SK-N-SH treated with all-trans-retinoic acid at 6 μM for 48 hours (cell line): ENCODE measurements around the gene MRRF.

Source experiments
- ATAC-seq: fragments of 200-7000 bp; cut with Tn5 transposase; 3 replicates; pipeline ENCODE4 v1.9.1; 2020; ENCODE audit warnings: mild to moderate bottlenecking, moderate library complexity
- ARNTL ChIP-seq: fragments of 450-650 bp; formaldehyde crosslinking; IDR thresholded peaks from 2 replicates; pipeline ENCODE4 v1.5.0; 2020; ENCODE audit warnings: low read depth, mild to moderate bottlenecking, moderate library complexity, borderline replicate concordance
- CSDC2 ChIP-seq: fragments of 250-450 bp; sonication (Bioruptor Pico); IDR thresholded peaks from 2 replicates; pipeline ENCODE4 v1.5.0; 2020; ENCODE audit warnings: mild to moderate bottlenecking, moderate library complexity
- ESRRG ChIP-seq: fragments of 250-450 bp; sonication (Bioruptor Pico); IDR thresholded peaks from 2 replicates; pipeline ENCODE4 v1.6.1; 2021; ENCODE audit warnings: mild to moderate bottlenecking
- GLIS3 ChIP-seq: fragments of 250-450 bp; sonication (Bioruptor Pico); IDR thresholded peaks from 2 replicates; pipeline ENCODE4 v1.5.0; 2020; ENCODE audit warnings: mild to moderate bottlenecking, moderate library complexity
- ISL1 ChIP-seq: fragments of 250-450 bp; sonication (Bioruptor Pico); IDR thresholded peaks from 2 replicates; pipeline ENCODE4 v2.1.2; 2022; ENCODE audit warnings: mild to moderate bottlenecking, moderate library complexity
- PPARA ChIP-seq: fragments of 250-450 bp; sonication (Bioruptor Pico); IDR thresholded peaks from 2 replicates; pipeline ENCODE4 v1.5.0; 2020; ENCODE audit warnings: mild to moderate bottlenecking, borderline replicate concordance
- RARB ChIP-seq: fragments of 250-450 bp; sonication (Bioruptor Pico); IDR thresholded peaks from 2 replicates; pipeline ENCODE4 v1.8.0; 2021; ENCODE audit warnings: mild to moderate bottlenecking, moderate library complexity
- SNAI2 ChIP-seq: fragments of 250-450 bp; sonication (Bioruptor Pico); IDR thresholded peaks from 2 replicates; pipeline ENCODE4 v1.5.0; 2020; ENCODE audit warnings: mild to moderate bottlenecking, moderate library complexity
- TCF4 ChIP-seq: fragments of 250-450 bp; sonication (Bioruptor Pico); IDR thresholded peaks from 2 replicates; pipeline ENCODE4 v1.8.0; 2021; ENCODE audit warnings: mild to moderate bottlenecking, moderate library complexity, borderline replicate concordance
- TOX ChIP-seq: fragments of 250-450 bp; sonication (Bioruptor Pico); IDR thresholded peaks from 2 replicates; pipeline ENCODE4 v1.8.0; 2021; ENCODE audit warnings: mild to moderate bottlenecking, moderate library complexity, borderline replicate concordance
- ZC3H10 ChIP-seq: fragments of 250-450 bp; sonication (Bioruptor Pico); IDR thresholded peaks from 2 replicates; pipeline ENCODE4 v1.5.1; 2021; ENCODE audit warnings: mild to moderate bottlenecking, moderate library complexity
- ZFP3 ChIP-seq: fragments of 250-450 bp; sonication (Bioruptor Pico); IDR thresholded peaks from 2 replicates; pipeline ENCODE4 v1.5.0; 2020; ENCODE audit warnings: mild to moderate bottlenecking, moderate library complexity
- ZFP30 ChIP-seq: fragments of 450-650 bp; formaldehyde crosslinking; IDR thresholded peaks from 2 replicates; pipeline ENCODE4 v1.5.0; 2022; ENCODE audit warnings: mild to moderate bottlenecking, moderate library complexity
- ZNF565 ChIP-seq: fragments of 450-650 bp; formaldehyde crosslinking; conservative IDR thresholded peaks from 2 replicates; pipeline ENCODE4 v1.5.0; 2020; ENCODE audit warnings: low read depth, mild to moderate bottlenecking, moderate library complexity
- ZNF70 ChIP-seq: fragments of 450-650 bp; formaldehyde crosslinking; IDR thresholded peaks from 2 replicates; pipeline ENCODE4 v1.5.0; 2020; ENCODE audit warnings: mild to moderate bottlenecking, moderate library complexity
- ZNF8 ChIP-seq: fragments of 450-650 bp; formaldehyde crosslinking; IDR thresholded peaks from 2 replicates; pipeline ENCODE4 v1.5.0; 2020; ENCODE audit warnings: mild to moderate bottlenecking, moderate library complexity
- TF ChIP-seq, protein P1 (sequence below): fragments of 250-450 bp; sonication (Bioruptor Pico); IDR thresholded peaks from 2 replicates; pipeline ENCODE4 v1.5.1; 2021; ENCODE audit warnings: mild to moderate bottlenecking, moderate library complexity
- TF ChIP-seq, protein P2 (sequence below): fragments of 250-450 bp; sonication (Bioruptor Pico); IDR thresholded peaks from 2 replicates; pipeline ENCODE4 v1.8.0; 2021; ENCODE audit warnings: low read depth, mild to moderate bottlenecking, moderate library complexity, borderline replicate concordance
- TF ChIP-seq, protein P3 (sequence below): fragments of 250-450 bp; sonication (Bioruptor Pico); IDR thresholded peaks from 2 replicates; pipeline ENCODE4 v1.5.1; 2020; ENCODE audit warnings: low read depth, mild to moderate bottlenecking, moderate library complexity
- TF ChIP-seq, protein P4 (sequence below): fragments of 250-450 bp; sonication (Bioruptor Pico); IDR thresholded peaks from 2 replicates; pipeline ENCODE4 v1.5.0; 2020; ENCODE audit warnings: mild to moderate bottlenecking, moderate library complexity
- TF ChIP-seq, protein P5 (sequence below): fragments of 250-450 bp; sonication (Bioruptor Pico); IDR thresholded peaks from 2 replicates; pipeline ENCODE4 v1.8.0; 2020; ENCODE audit warnings: mild to moderate bottlenecking, moderate library complexity, borderline replicate concordance

The MRRF gene

DNA sequence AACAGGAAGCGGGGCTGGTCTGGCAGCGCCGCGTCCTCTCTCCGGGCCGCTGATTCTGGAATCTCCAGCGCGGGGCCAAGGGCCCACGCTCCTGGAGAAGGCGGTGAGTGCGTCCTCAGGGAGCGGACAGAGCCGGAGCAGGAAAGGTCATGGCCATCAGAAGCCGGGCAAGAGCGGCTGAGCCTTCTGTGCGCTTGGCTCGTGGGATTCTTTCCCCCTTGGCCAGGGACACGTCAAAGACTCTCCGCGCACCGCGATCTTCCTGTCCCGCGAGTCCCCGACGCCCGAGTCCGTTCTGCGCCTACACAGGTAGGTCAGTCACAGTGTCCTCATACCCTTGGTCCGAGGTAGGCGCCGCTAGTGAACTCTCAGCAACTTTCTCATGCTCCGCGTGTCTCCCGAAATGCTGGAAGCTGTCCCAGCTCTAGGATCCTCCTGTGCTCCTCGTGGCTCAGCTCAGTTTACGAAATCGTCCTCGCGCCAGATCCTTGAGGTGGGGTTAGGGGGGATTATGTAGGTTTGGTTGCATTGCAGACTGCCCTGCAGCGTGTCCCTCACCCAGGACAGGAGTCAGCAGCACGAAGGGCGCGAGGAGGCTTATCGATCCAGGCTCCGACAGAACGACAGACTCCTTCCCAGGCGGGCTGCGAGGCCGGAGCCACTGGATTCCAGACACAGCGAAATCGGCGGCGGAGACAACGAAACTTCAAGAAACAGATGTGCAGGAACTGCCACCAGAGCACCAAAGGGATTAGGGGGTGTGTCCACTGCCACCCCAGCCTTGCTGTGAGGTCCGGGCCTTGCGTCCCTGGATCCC is 44.6 kb upstream of the MRRF start:
- TF ChIP-seq ESRRG (CRISPR knock-in tag) (no peak), SNAI2 (no peak), PPARA (CRISPR knock-in tag) (no peak), ZNF70 (CRISPR knock-in tag) (no peak), TCF4 (CRISPR knock-in tag) (no peak), ZC3H10 (CRISPR knock-in tag) (no peak), ZFP3 (CRISPR knock-in tag) (no peak), ZNF8 (CRISPR knock-in tag) (no peak), CSDC2 (CRISPR knock-in tag) (no peak), ZNF565 (CRISPR knock-in tag) (no peak), TOX (no peak), ISL1 (CRISPR knock-in tag) (no peak), ARNTL (CRISPR knock-in tag) (no peak), ZFP30 (CRISPR knock-in tag) (no peak)
- TF ChIP-seq, protein P1, sequence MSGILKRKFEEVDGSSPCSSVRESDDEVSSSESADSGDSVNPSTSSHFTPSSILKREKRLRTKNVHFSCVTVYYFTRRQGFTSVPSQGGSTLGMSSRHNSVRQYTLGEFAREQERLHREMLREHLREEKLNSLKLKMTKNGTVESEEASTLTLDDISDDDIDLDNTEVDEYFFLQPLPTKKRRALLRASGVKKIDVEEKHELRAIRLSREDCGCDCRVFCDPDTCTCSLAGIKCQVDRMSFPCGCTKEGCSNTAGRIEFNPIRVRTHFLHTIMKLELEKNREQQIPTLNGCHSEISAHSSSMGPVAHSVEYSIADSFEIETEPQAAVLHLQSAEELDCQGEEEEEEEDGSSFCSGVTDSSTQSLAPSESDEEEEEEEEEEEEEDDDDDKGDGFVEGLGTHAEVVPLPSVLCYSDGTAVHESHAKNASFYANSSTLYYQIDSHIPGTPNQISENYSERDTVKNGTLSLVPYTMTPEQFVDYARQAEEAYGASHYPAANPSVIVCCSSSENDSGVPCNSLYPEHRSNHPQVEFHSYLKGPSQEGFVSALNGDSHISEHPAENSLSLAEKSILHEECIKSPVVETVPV (CRISPR knock-in tag): no peak
- TF ChIP-seq, protein P2, sequence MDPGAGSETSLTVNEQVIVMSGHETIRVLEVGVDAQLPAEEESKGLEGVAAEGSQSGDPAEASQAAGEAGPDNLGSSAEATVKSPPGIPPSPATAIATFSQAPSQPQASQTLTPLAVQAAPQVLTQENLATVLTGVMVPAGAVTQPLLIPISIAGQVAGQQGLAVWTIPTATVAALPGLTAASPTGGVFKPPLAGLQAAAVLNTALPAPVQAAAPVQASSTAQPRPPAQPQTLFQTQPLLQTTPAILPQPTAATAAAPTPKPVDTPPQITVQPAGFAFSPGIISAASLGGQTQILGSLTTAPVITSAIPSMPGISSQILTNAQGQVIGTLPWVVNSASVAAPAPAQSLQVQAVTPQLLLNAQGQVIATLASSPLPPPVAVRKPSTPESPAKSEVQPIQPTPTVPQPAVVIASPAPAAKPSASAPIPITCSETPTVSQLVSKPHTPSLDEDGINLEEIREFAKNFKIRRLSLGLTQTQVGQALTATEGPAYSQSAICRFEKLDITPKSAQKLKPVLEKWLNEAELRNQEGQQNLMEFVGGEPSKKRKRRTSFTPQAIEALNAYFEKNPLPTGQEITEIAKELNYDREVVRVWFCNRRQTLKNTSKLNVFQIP (CRISPR knock-in tag): no peak
- TF ChIP-seq, protein P3, sequence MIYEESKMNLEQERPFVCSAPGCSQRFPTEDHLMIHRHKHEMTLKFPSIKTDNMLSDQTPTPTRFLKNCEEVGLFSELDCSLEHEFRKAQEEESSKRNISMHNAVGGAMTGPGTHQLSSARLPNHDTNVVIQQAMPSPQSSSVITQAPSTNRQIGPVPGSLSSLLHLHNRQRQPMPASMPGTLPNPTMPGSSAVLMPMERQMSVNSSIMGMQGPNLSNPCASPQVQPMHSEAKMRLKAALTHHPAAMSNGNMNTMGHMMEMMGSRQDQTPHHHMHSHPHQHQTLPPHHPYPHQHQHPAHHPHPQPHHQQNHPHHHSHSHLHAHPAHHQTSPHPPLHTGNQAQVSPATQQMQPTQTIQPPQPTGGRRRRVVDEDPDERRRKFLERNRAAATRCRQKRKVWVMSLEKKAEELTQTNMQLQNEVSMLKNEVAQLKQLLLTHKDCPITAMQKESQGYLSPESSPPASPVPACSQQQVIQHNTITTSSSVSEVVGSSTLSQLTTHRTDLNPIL (CRISPR knock-in tag): no peak
- peak; percentile 40 for ATAC-seq

DNA sequence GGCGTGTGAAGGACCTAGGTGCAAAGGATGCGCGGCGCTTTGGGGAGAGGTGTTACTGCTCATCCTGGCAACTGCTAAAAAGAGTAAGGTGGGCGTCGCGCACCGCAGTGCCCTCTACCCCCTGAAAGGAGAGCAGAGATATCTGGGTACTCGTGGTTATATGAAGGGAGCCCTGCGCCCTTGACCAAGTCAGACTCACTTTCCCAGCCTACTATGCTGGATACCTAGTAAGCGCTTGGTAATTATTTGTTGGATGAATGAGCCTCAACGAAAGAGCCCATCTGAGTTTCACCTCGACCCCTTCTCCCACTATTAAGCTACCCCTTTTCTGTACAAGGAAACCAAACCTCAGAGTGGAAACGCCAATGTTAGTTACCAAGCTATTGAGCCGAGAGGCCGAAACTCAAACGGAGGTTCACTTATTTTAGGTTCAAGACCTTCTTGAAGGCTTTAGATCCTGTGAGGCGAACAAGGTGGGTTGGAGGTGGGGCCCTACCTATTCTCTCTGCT is 44.0 kb upstream of the MRRF start:
- TF ChIP-seq GLIS3 (CRISPR knock-in tag) (no peak), CSDC2 (CRISPR knock-in tag) (no peak)
- no peak for ATAC-seq

DNA sequence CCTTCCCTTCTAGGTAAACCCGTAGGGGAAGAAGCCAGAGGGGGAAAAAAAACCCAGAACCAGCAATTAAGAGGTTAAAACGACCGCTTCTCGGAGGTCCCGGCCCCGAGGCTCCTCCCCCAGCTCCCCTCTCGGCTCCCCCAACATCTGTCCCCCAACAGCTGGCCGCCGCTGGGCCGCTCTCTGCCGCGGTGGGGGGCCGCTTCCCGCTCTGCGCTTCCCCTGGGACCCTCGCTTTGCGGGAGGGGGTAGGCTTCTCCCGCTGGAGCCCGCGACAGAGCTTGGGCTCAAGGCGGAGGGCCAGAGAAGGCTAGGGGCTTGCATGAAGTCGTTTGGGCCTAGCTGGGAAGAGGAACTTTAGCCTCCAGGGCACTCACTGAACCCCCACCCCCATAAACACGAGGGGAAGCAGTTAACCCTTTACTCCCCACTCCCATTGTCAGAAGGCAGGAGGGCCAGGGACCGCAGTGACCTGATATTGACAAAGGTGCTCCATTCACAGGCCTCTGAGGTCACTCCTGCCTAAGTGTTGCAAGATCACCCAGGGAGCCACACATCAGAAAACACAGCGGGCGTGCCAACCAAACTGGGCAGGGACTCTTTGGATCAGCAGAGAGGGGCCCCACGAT is 43.4 kb upstream of the MRRF start:
- no peak for ATAC-seq
- TF ChIP-seq GLIS3 (CRISPR knock-in tag) (no peak), RARB (CRISPR knock-in tag) (no peak), PPARA (CRISPR knock-in tag) (no peak), ZNF565 (CRISPR knock-in tag) (no peak), ZNF8 (CRISPR knock-in tag) (no peak), ESRRG (CRISPR knock-in tag) (no peak), ARNTL (CRISPR knock-in tag) (no peak), SNAI2 (no peak), TCF4 (CRISPR knock-in tag) (no peak), ZFP30 (CRISPR knock-in tag) (no peak), ISL1 (CRISPR knock-in tag) (no peak), ZNF70 (CRISPR knock-in tag) (no peak)
- TF ChIP-seq, protein P4, sequence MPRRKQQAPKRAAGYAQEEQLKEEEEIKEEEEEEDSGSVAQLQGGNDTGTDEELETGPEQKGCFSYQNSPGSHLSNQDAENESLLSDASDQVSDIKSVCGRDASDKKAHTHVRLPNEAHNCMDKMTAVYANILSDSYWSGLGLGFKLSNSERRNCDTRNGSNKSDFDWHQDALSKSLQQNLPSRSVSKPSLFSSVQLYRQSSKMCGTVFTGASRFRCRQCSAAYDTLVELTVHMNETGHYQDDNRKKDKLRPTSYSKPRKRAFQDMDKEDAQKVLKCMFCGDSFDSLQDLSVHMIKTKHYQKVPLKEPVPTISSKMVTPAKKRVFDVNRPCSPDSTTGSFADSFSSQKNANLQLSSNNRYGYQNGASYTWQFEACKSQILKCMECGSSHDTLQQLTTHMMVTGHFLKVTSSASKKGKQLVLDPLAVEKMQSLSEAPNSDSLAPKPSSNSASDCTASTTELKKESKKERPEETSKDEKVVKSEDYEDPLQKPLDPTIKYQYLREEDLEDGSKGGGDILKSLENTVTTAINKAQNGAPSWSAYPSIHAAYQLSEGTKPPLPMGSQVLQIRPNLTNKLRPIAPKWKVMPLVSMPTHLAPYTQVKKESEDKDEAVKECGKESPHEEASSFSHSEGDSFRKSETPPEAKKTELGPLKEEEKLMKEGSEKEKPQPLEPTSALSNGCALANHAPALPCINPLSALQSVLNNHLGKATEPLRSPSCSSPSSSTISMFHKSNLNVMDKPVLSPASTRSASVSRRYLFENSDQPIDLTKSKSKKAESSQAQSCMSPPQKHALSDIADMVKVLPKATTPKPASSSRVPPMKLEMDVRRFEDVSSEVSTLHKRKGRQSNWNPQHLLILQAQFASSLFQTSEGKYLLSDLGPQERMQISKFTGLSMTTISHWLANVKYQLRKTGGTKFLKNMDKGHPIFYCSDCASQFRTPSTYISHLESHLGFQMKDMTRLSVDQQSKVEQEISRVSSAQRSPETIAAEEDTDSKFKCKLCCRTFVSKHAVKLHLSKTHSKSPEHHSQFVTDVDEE: no peak
- TF ChIP-seq, protein P1 (CRISPR knock-in tag): no peak
- TF ChIP-seq, protein P5, sequence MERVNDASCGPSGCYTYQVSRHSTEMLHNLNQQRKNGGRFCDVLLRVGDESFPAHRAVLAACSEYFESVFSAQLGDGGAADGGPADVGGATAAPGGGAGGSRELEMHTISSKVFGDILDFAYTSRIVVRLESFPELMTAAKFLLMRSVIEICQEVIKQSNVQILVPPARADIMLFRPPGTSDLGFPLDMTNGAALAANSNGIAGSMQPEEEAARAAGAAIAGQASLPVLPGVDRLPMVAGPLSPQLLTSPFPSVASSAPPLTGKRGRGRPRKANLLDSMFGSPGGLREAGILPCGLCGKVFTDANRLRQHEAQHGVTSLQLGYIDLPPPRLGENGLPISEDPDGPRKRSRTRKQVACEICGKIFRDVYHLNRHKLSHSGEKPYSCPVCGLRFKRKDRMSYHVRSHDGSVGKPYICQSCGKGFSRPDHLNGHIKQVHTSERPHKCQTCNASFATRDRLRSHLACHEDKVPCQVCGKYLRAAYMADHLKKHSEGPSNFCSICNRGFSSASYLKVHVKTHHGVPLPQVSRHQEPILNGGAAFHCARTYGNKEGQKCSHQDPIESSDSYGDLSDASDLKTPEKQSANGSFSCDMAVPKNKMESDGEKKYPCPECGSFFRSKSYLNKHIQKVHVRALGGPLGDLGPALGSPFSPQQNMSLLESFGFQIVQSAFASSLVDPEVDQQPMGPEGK (CRISPR knock-in tag): no peak
- TF ChIP-seq, protein P3 (CRISPR knock-in tag): no peak
